ENCODE results near the gene TRHDE.

DNA sequence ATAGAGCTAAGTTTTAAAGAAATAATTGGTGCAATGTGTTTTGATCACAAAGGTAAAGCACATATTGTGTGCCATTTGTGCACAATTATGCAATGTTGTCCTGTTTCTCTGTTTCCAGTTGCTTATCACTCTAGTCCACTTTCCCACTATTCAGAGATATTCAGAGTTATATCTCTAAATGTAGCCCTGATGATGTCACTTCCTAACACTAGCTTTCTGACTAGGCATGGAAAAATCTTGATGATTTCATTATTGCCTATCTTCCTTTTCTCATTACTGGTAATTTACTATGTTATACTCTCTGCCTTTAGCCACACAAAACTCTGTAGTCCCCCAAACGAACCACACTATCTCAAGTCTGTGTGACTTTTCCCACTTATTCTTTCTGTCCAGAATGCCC lies 221.2 kb downstream of the TRHDE start:
- TF ChIP-seq POLR2A (IDR thresholded peaks at IDR 0.05; ENCODE audit: low read length) (no peak), GATA1 (IDR thresholded peaks at IDR 0.05; ENCODE audit: low read depth, low read length) (no peak)
